DMS 273 (cell line): ENCODE results near the gene FGF14.

ENCODE experiments used
- DNase-seq: peaks from one replicate; lab custom pipeline; 2025; ENCODE audit not compliant: unreplicated experiment; lab: John Stamatoyannopoulos, UW

FGF14 gene

GRCh38 chr13:101811881-101812280 is 590.0 kb downstream of the FGF14 start:
- no peak for DNase-seq

GRCh38 chr13:101811284-101811839 is 590.5 kb downstream of the FGF14 start:
- DNase-seq, result no peak

DNA sequence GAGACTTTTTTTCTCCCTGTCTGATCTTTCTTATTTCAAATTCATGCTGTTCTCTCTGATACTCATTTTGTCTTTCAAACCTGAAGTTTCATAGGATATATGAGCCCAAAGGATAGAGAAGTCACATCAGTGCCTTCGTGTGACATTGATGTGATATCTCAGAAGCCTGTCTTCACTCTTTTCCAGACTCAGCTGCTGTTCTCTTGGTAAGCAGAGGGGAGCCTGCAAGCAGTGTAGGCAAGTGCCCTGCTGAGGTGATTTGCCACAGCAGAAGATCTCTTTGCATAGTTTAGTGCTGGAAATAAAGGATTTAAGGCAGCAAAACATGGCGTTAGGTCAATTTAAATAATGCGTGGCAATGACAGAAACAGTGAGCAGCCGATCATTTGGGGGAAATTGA is 602.7 kb downstream of the FGF14 start:
- no peak for DNase-seq

DNA sequence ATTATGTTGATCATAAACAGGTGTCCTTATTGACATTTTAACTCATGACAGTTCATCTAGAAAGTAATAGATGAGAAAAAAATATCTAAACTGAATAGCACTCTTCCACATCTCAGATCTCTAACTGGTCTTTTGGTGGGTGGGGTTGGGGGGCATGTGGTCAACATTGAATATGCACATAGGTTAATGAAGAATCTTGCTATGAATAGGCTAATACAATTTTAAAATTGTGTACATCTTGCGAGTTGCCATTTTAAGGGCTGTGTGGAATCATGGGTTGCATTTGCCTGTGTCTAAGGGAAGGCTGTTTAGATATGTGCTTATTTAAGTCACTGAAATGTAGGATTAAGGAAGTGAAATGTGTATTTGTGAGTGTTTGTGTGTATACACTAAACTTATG is 603.4 kb downstream of the FGF14 start:
- no peak for DNase-seq

DNA sequence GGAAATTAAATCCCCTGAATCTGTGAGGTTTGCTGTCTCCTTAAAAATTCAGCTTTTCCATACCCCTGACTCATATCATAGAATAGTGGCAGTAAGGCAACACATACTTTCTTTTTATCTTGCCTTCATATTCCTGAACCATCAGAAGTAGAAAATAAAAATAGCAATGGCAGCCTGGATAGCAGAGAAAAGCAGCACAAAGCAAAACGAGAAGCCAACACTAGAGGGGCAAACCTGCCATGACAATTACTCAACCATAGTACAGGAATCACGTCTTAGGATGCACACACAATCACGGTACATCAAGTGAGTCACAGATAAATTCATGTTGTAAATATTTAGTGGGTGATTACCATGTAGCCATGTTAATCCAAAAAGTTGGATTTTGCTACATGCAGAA is 606.4 kb downstream of the FGF14 start:
- DNase-seq, result no peak

GRCh38 chr13:101795025-101795424 is 606.8 kb downstream of the FGF14 start:
- DNase-seq, result no peak

- DNase-seq, result no peak
Measured at GRCh38 chr13:101792189-101792588, 609.7 kb downstream of the FGF14 start.

DNA sequence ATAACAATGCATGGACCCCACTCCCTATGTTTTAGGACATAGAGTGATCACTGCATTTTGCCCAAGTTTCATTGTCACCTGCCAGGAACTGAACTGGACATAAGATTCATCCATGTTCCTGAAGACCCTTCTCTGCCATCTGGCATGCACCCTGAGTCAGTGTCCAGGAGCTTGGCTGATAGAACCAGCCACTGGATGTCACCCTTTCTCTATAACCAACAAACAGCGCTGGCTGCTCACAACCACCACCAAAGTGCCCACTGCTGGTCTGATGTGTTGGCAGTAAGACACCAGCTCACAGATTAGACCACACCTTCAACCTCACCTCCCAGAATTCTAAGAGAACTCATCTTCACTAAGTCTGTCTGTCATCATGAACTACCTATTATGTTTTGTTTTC is 616.0 kb downstream of the FGF14 start:
- peak; percentile 25 for DNase-seq

DNA sequence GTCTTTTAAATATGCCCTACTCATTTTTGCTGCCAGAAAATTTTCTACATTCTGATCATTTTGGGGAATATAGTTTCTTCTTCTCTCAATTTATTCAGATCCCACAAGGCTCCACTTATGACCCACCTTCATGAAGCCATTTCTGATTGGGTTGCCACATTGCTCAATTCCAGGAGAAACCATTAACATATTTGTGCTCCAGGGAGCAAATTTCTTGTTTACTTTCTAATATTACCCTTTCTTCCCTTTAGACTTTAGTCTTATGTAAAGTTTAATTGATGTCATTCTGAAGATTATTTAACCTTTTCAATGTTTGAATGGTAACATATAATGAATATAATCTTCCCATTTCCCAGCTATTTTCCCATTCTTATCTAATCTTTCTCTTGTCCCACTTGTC is 617.5 kb downstream of the FGF14 start:
- DNase-seq, result no peak

DNA sequence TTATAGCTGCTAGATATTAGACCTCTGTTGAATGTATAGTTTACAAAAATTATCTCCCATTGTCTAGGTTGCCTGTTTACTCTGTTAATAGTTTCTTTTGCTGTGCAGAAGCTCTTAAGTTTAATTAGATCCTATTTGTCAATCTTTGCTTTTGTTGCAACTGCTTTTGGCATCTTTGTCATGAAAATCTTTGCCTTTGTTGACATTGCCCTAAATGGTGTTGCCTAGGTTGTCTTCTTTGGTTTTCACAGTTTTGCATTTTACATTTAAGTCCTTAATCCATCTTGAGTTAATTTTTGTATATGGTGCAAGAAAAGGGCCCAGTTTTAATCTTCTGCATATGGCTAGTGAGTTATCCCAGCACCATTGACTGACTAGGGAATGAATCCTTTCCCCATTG is 618.3 kb downstream of the FGF14 start:
- DNase-seq, result no peak

GRCh38 chr13:101780211-101780610 is 621.6 kb downstream of the FGF14 start:
- DNase-seq, result no peak

DNA sequence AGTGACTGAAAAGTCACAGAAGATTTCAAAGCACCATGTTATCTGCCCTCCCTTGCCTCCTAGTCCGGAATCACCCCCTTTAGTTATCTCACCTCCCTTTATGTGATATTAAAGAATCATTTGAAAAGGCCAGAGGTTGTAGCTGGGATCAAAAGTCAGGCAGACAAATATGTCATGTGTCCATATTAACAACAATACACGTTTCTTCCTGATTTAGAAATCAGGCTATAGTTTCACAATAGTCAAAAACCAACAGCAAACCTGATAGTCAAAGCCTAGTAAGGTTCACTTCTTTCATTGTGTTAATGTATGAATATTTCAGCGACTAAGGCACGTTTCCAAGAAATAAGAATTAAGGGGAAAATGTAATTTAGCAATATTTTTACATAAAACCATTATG is 622.7 kb downstream of the FGF14 start:
- no peak for DNase-seq

DNA sequence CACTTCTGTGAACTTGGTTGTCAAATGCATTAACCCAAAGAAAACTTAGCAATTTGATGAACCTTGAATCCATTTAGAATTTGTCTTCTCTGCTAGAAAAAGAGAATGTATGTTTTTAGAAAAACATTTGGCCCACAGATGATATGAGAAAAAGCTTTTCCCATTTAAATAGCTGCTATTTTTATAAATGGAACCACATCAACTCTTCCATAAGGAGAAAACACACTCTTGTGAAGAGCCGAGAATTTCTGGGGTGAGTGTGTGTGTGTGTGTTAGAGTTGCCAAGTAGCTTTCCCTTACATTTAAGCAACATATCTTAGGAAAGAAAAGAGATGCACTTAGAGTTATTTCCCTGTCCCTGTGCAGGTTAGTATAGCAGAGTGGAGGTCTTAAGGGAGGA is 626.6 kb downstream of the FGF14 start:
- DNase-seq, result no peak

DNA sequence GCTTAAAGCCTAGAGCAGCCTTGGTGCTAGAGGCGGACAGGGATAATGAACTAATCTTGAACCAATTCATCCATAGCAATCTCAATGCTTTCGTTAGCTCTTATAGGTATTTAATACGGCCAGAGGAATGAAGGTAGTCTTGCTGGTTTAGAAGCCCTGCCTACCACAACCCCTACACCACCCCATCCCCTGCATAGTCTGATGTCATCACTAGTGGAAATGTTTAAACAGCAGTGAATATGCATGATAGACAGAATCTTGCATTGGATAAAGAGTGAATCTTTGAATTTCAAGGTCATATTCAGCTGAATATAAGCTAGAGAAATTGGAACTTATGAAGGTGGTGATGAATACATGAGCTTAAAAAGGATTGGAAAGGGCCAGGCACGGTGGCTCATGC is 627.5 kb downstream of the FGF14 start:
- no peak for DNase-seq

DNA sequence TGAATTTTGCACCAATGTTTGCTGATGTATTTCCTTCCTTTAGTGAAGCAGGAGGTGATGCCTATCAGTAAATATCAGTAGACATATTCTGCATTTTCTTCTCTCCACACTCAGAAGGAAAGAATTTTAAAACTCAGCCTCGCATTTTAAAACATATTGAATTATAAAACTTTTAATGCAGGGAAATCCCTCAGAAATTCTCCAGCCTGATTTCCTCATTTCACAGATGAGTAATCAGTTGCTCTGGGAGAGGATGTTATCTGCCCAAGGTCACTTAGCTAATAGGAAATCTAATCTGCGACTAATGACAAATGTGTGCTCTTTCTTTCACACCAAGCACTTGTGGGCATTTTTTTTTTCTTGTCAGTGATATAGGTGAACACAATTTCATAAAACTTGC is 628.8 kb downstream of the FGF14 start:
- DNase-seq, result no peak

DNA sequence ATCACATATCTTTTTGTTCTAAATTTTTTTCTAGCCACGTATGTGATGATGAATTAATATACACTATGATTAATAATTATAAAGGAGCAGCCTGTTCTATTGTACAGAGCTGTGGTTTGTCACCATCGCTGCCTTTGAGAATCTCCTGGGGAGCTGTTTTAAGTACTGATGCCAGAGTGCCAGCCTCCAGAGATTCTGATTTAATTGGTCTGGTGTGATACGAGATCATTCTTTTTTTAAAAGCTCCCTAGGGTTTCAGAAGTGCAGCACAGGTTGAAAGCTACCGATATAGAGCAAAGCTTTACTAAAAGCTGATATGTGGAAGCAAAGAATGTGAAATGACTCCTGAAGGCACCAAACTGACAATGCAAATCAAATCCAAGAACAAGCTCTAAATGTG is 634.7 kb downstream of the FGF14 start:
- no peak for DNase-seq

GRCh38 chr13:101763191-101763590 is 638.7 kb downstream of the FGF14 start:
- no peak for DNase-seq

DNA sequence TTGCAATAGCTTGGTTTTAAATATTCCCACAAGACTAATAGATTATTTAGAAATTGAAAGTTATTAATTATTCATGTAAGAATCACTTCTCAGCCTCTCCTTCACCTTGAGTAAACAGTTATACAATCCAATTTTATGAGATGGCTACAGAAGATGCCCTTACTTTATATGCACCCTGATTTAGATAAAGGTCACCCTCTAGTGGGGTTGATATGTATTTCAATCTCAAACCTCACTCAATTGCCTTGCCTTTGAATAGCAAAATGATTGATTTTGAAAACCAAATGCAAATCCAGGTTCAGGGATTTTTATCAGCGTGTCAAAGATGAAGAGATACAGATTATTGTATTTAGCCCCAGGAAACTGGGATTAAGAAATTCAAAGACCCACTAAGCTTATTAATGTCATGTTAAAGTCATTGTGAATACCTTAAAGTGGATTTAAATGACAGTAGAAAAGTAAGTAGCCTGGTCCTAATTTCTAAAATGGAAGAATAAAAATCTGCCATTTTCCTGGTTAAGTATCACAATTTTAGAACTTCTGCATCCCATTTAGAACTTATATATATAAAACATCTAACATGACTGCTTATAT is 644.3 kb downstream of the FGF14 start:
- DNase-seq, result peak; percentile 46

DNA sequence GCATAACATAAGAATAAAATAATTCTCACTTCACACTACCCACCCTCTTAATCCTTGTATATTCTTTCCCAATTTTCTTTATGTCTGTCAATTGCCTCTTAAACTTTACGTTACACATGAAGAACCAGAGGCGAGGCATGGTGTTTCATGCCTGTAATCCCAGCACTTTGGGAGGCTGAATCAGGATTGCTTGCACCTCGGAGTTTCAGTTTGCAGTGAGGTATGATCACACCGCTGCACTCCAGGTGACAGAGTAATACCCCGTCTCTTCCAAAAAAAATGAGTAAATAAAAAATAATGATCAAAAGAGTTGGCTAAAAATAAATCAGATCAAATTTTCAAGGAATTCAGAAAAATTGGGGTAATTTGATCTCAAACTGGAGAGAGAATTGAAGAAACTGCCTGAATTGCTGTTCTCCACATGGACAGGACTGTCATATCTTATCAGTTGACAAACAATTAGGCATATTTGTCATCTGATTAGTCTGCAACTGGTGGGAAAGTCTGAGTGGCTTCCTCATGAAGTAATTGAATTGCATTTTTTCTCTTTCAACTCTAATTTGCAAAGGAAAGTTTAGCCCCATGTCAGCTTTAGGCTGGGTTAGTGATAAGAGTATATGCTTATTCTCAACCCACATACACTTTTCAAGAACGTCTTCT is 646.5 kb downstream of the FGF14 start:
- DNase-seq, result no peak

DNA sequence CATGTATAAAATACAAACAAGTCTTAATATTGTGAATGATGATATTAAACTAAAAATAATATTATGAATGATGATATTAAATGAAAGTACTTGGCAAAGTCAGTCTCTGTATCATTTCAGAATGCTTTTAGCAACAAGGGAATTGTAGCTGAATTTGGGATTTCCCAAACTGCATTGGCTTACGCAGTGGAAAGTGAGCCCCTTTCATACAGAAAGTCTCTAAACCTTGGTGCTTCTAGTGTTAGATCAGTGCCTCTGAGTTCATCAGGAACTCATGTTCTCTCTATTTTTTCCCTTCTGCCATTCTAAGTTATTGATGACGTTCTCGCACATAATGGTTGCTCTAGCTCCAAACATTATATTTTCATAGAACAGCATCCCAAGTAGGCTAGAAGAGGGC is 649.4 kb downstream of the FGF14 start:
- DNase-seq, result no peak

DNA sequence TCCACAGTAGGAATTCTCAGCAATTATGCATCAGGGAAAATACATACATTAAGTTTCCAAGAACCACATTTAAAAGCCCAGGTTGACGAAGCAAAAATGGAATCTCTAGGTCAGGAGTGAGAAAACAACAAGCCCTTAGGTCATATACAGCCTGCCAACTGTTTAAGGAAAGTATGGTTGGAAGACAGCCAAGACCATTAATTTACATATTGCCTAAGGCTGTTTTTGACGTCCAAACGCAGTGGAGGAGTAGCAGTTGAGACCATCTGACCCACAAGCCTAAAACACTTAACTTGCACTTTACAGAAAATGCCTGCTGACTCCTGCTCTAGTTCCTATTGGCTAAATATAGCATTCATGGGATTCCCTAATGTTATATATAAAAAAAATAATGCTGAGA is 650.4 kb downstream of the FGF14 start:
- DNase-seq, result peak; percentile 30

DNA sequence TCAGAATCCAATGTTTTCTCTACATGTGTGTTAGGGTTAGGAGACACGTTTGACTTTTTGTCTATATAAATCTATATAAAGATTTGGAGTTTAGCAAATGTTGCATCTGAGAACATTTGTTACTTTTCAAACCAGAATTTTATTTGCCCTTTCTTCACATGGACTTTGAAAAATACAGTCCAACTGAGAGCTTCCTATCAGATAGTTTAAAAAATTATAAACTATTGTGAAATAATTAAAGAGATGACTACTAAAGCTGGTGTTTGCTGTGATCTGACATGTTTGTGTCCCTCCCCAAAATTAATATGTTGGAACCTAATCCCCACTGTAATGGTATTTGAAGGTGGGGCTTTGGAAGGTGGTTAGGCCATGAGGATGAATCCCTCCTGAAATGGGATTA is 652.3 kb downstream of the FGF14 start:
- DNase-seq, result no peak

DNA sequence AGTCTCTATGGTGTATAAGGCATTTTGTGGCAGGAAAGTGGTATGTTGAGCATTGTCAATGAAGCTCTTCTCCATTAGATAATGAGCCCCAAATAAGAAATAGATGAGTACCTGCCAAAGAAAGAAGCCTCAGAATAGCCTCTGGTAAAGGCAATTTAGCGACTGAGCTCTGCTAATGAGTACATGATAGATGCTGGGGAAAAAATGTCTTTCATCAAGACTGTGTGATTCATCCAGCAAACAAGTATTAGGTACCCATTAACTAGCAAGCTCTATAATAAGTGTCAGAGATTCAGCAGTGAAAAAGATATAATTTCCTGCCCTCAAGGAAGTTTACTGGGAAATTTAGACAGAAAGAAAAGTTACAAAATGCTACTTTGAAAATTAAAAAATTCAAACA is 654.8 kb downstream of the FGF14 start:
- no peak for DNase-seq
